HG03060 (cell line): ENCODE data around the gene DMP1.

ENCODE experiments used
- ATAC-seq: cut with Tn5 transposase; IDR thresholded peaks from one replicate; pipeline ENCODE4 v1.9.1; 2021; ENCODE audit warnings: low read depth, moderate number of reproducible peaks; ENCODE audit not compliant: unreplicated experiment

DMP1 gene, protein sequence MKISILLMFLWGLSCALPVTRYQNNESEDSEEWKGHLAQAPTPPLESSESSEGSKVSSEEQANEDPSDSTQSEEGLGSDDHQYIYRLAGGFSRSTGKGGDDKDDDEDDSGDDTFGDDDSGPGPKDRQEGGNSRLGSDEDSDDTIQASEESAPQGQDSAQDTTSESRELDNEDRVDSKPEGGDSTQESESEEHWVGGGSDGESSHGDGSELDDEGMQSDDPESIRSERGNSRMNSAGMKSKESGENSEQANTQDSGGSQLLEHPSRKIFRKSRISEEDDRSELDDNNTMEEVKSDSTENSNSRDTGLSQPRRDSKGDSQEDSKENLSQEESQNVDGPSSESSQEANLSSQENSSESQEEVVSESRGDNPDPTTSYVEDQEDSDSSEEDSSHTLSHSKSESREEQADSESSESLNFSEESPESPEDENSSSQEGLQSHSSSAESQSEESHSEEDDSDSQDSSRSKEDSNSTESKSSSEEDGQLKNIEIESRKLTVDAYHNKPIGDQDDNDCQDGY

DNA sequence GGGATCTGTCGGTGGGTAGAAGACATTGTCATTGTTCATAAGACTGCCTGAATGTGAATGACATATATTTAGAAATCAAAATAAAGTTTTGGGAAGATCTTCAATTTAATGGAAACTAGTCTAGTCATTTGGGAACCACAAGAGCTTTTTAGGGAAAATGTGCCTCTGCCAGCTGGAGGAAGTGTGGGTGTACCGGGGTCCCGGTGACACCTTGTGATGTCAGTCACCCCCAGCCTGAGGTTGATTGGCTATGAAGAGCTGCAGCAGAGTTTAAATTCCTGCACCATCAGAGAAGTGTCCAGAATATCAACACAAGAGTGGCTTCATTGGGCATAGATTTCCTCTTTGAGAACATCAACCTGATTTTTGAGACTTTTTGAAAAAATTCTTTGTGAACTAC, at the start of gene DMP1:
TSS of gene DMP1 (plus strand) at position 301 of the 400 bp plus-strand sequence. CDS start 6,213 bp downstream, outside the sequence.
- ATAC-seq: no peak

DNA sequence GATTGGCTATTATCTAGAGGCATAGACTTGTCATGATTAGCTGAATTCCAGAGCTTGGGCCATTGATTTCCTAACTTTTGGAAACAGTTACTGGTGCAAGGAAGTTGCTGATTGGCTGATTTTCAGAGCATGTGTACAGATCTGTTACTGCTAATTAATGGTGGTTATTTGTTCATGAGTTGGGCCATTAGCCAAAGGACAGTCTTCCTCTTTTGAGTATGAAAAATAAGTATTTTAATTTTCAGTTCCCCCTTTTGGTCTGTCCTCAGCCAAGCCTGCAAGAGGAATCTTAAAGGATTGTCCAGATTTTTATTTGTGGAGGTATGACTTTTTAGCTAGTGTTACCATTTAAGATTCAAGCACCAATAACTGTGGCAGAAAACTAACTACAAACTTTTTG, 48.7 kb upstream of the DMP1 start:
- ATAC-seq: no peak

DNA sequence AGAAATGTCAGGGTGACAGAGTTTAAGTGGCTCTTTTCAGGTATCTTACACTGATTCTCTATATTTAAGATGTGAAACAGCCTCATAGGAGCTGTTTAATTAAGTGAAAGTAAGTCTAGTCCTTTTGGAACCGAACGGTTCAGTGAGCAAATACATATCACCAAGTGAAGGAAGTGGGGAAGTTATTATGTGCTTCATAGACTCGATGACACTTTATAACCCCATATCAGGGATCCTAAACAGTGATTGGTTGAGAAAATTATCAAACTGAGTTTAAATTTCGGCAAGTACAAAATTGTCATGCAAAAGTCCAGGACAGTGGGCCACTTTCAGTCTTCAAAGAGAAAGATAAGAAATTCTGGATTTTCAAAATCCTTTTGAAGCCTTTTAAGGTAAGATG, 41.9 kb upstream of the DMP1 start, which contains the start of gene DSPP:
TSS of gene DSPP (plus strand) at position 301 of the 400 bp plus-strand sequence. CDS start 2,380 bp downstream, outside the sequence.
- ATAC-seq: no peak

DNA sequence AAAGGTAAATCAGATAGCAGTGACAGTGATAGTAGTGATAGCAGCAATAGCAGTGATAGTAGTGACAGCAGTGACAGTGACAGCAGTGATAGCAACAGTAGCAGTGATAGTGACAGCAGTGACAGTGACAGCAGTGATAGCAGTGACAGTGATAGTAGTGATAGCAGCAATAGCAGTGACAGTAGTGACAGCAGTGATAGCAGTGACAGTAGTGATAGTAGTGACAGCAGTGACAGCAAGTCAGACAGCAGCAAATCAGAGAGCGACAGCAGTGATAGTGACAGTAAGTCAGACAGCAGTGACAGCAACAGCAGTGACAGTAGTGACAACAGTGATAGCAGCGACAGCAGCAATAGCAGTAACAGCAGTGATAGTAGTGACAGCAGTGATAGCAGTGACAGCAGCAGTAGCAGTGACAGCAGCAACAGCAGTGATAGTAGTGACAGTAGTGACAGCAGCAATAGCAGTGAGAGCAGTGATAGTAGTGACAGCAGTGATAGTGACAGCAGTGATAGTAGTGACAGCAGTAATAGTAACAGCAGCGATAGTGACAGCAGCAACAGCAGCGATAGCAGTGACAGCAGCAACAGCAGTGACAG, 35.7 kb upstream of the DMP1 start:
- no peak for ATAC-seq

DNA sequence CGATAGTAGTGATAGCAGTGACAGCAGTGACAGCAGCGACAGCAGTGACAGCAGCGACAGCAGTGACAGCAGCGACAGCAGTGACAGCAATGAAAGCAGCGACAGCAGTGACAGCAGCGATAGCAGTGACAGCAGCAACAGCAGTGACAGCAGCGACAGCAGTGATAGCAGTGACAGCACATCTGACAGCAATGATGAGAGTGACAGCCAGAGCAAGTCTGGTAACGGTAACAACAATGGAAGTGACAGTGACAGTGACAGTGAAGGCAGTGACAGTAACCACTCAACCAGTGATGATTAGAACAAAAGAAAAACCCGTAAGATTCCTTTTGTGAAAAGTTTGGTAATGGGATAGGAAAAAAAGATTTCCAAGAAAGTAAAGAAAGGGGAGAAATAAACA, 33.8 kb upstream of the DMP1 start:
- ATAC-seq: no peak

DNA sequence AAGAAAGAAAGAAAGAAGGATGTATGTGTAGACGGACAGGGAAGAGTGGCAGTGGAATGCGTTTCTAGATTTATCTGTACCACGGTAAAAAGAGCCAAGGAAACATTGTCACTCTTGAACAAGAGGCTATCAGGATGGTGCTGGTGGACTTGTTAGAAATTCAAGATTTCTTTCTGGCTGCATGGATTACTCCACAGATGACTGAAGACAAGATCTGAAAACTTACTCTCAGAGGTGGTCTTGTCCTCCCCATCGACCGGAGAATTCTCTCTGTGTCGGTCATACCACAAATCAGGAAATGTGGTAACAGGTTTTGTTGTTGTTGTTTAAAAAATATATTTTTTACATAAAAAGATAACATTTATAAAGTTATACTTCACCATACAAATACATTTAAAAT, 30.0 kb upstream of the DMP1 start:
- ATAC-seq: no peak

DNA sequence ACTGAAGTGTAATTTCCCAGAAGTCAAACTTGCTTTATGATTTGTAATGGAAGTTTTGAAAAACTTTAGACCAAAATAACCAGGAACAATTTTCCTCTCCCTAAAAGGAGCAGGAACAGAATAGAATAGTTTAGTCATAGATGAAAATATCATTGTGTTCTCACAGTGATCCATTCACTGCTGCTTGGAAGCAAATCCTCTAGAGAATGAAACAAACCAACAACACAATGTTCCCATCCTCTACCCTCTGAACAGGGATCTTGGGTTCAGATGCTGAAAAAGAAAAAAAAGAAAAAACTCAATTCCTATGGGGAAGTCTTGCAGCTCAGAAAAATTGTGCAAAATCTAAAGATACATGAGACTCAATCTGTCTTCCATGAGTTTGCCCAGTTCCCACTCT, 29.6 kb upstream of the DMP1 start:
- ATAC-seq: no peak

DNA sequence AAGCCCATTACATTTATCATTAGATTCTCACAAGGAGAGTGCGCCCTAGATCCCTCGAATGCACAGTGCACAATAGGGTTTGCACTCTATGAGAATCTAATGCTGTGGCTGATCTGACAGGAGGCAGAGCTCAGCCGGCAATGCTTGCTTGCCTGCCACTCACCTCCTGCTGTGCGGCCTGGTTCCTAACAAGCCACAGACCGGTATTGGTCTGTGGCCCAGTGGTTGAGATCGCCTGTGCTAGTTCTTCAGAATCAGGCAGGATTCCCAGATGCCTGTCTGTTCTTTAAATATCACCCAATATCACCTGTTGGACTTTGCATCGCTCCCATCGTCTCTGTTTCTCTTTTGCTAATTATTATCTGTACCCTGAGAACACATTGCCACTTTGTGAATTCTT, 27.8 kb upstream of the DMP1 start:
- no peak for ATAC-seq

DNA sequence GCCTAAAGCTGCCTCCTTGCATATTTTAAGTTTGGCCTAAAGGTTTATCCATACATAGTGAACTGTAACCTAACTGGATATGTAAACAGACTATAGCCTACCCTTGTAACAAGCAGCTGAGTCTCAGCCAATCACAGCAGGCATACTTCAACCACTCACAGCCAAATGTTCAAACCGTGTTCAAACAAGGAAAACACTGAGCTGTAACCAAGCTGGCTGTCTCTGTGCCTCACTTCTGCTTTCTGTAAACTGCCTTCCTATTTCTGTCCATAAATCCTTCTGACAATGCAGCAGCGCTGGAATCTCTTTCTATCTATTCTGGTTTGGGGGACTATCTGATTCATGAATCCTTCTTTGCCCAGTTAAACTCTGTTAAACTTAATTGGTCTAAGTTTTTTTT, 25.4 kb upstream of the DMP1 start:
- ATAC-seq: no peak

DNA sequence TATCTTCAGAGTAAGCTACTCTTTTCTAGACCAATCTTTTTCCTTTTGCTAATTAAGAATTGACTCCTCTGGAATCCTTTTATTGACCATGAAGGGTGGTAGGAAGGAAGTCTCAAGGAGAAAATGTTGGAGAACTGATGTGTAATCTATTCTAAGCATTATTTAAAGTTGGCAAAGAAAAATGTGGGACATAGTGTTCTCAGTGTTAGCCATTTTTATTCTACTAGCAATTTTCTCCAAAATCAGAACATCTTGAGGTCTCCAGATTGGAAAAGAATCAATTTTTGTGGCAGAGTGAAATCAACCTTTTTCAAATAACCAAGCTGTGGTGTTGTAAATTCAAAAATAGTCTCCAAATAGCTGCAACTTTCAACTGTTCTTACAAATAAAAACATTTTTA, 18.4 kb upstream of the DMP1 start:
- no peak for ATAC-seq

DNA sequence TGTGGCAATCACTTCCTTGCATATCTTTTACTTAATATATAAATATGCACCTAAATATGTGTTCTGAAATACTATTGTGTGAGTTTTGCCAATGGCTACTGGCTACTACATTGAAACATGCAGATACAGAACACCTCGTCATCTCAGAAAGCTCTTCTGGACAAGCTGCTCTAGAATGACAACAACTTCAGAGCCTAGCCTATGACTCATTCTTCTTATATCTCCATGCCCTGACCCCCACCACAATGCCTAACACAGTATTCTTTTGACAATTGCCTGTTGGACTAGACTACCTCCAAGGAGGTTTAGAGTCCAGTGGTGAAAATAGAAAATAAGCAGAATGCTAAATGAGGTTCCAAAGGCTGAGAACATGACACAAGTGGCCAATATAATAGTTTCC, 17.6 kb upstream of the DMP1 start:
- ATAC-seq: no peak

DNA sequence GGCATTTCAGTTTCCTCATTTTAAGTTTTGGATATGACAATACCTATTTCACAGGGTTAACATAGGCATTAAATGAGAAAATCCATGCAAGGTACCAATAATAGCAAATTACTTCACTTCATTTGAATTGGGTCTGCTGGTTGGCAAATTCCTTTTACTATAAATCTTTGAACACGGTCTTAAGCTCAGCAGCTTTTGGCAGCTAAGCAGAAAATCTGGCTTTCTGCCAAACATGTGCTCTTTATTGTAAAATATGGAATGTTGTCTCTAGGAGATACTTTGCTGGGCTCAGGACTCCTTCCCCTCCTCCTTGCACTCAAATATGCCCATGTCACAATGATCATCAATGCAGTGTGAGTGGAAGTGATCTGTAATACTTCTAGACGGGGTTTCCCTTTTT, 16.8 kb upstream of the DMP1 start:
- ATAC-seq: no peak

DNA sequence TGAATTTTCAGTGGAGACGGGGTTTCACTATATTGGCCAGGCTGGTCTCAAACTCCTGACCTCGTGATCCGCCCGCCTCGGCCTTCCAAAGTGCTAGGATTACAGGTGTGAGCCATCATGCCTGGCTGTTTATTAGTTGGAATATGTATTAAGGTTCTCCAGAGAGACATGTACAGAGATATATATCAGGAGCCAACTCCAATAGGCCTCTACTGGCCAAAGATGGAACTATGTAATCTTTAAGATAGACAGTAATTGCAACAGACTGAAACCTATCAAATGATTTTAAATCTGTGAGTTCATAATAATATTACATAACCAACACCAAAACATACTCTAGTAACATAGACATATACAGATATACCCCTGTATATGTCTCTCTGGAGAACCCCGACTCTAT, 5.8 kb upstream of the DMP1 start:
- no peak for ATAC-seq

DNA sequence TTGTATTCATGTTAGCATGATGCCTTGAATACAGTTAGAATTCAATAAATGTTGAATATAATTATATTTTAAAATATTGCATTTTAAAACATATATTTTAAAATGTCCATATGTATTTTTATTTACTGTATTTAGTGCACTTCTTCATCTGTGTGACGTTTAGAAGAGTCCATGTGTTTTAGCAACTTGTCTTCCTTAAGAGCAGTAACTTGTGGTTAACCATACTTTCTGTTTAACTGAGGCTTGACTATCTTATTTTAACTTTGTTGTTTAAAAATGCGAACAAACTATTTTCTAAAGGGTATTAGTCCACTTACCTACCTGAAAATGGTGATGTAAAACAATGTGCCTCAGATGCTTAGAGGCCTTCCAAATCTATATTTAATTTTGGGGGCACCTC, 858 bp downstream of the DMP1 start:
- ATAC-seq: no peak

DNA sequence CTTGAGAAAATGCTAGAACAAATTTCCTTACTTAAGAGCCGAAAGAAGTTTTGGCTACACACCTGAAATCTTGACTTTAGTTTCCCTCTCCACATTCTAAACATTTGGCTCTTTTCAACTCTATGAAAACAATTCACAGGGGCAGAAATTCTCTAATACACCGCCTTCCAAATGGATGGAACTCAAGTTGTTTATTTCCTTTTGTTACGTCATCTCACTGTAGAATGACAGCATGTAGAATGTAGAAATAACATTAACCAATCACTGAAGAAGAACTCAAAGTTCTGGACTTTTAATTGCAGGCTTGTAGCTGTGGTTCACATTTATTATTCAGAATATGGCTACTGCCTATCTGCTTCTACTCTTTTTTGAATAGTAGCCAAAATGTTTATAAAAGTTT, 1.9 kb downstream of the DMP1 start:
- ATAC-seq: no peak

DNA sequence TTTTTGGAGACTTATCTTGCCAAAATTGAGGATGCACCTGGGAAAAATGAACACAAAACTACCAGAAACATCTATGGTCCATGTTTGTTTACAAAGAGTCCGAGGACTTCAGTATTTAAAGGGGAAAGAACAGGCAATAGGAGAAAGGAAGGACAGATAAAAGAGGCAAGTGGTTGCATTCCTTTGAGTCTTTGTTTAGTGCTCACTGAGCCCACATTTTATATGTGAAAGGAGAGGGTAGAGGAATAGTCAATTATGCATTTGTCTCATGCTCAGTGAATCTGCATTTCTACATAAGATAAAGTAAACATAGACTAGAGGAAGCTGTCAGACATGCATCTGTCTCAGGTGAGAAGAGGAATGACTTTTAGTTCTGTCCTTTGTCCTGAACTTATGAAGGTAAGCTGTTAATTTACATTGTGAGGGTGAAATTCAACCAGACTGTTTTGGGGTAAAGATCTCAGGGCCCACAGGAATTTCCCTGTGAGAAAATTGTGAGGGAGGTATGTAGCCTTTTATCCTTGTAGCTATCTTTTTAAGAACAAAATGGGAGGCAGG, 4.5 kb downstream of the DMP1 start:
- no peak for ATAC-seq

DNA sequence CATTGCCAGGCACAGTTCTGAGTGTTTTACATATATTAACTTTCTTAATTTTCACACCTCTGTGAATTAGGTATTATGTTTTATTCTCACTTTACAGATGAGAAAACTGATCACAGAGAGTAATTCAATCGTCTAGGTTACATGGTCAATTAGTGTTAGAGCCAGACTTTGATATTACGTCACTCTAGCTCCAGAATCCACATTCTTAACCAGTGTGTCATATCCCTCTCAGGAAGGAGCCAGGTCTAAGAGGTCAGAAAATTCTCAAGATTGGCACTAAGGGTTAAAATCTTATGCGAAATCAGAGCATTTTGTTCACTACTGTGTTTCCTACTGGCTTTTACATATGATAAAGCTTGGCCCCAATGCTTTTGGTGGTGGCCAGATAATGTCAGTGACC, 7.4 kb downstream of the DMP1 start:
- no peak for ATAC-seq

DNA sequence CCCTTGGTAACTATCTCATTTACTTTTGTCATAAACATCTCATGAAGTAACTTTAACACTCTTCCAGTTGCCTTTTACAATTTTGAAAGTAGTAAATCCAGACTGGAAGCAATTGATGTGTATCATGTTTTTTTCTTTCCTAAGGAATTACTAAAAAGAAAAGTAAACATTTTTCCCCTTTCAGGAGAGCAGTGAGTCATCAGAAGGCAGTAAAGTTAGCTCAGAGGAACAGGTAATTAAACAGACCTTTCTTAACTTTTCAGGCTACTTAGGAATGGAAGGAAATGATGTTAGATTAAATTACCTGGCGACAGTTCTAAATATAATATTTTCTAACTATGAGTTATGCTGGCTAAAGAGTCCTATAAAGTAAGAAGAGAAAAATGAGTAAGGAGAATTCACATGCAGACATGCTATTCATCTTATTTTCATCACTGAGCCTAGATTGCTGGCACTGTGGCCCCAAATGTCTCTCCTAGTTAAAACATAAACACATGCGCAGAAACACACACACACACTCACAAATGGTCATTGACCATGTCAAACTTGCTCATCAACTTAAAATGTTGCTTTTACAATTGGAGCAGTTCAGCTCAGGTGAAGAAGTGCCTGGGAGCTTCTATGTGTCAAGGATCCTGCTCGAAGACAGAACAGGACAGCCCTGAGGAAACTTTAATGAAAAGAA, 9.3 kb downstream of the DMP1 start:
- ATAC-seq: no peak

DNA sequence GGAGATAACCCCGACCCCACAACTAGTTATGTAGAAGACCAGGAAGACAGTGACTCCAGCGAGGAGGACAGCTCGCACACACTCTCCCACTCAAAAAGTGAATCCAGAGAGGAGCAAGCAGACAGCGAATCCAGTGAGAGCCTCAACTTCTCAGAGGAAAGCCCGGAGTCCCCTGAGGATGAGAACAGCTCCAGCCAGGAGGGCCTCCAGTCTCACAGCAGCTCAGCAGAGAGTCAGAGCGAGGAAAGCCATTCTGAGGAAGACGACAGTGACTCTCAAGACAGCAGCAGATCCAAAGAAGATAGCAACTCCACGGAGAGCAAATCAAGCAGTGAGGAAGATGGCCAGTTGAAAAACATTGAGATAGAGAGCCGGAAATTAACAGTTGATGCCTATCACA, 12.8 kb downstream of the DMP1 start:
- no peak for ATAC-seq

DNA sequence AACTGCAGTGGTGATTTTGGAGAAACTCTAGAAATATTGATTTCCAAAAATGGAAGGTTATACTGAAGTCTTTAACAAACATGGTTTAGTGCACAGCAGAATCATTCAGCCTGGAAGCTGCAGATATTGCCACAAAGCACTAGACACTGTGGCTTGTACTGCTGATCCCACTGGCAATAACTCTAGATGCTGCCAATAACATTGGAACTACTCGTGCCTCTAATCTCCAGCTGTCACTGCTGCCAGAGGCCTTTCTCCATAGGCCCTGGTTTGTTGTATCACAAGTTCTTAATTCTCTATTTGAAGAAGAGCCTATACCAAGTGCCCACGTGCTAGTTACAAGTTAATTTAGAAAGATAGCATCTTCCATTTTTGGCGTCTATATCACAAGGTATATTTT, 19.3 kb downstream of the DMP1 start:
- ATAC-seq: no peak

DNA sequence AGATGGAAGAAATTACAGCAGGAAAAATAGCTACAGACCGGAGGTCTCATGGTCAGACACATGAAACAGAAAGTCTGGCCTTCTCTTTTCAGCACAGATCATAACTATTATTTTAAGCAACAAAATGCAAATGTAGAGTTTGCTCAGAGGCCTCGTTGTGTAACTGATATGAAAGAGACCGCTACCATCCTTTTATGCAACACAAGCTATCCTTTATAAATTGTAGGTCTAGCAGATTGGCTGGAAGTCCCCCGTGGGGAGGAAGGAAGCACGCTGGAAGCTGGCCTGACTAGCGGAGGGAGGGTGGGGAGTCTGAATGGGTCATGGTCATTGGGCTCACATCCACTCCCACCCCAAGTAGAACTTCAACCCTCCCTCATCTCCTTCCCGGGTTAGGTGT, 27.7 kb downstream of the DMP1 start:
- ATAC-seq: peak; percentile 90
